GM21723 (cell line): ENCODE data around the gene USF1.

Experiments
- ATAC-seq: cut with Tn5 transposase; IDR thresholded peaks from one replicate; pipeline ENCODE4 v1.9.1; 2021; ENCODE audit warnings: mild to moderate bottlenecking, moderate library complexity; ENCODE audit not compliant: unreplicated experiment

Gene USF1, protein sequence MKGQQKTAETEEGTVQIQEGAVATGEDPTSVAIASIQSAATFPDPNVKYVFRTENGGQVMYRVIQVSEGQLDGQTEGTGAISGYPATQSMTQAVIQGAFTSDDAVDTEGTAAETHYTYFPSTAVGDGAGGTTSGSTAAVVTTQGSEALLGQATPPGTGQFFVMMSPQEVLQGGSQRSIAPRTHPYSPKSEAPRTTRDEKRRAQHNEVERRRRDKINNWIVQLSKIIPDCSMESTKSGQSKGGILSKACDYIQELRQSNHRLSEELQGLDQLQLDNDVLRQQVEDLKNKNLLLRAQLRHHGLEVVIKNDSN

DNA sequence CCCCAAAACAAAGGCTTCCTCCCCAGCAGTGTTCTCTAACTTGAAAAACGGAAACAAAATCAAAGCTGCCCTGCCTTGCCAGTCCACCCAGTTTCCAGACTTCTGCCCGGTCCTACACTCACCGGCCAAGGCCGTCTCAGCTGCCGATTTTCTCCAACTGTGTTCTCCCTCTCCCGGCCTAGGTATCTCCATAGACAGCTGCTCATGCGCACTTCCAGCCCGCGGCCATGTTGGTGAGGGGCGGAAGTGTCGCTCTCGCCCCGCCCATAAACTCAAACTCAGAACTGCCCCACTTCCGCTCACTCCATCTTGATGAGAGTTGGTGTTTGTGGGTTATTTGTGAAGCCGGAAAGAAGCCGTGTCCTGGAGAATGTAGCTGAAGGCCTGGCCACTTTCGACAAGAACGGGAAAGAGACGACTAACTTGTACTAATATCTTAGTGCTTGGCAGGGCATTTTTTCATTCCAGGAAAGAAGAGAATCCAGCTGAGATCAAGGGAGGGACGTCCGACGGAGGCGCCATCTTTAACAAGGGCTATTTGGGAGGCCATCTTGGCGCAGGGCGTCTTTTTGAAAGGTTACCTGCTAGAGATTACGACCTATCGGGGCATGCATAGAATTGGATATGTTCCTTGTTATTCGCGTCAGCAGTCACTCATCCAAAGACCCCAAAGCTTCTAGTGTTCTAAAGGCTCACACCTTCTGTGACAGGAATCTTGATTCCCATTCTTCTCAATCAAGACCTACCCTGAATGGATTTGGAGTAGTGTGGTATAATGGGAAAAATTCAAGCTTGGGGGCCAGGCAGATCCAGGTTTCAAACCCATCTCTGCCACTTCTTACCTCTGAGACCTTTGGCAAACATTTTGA, at the start of gene USF1:
TSS of gene USF1 (minus strand) at position 242 of the 869 bp plus-strand sequence. CDS start 2,702 bp downstream, outside the sequence.
- ATAC-seq: peak; percentile 62

DNA sequence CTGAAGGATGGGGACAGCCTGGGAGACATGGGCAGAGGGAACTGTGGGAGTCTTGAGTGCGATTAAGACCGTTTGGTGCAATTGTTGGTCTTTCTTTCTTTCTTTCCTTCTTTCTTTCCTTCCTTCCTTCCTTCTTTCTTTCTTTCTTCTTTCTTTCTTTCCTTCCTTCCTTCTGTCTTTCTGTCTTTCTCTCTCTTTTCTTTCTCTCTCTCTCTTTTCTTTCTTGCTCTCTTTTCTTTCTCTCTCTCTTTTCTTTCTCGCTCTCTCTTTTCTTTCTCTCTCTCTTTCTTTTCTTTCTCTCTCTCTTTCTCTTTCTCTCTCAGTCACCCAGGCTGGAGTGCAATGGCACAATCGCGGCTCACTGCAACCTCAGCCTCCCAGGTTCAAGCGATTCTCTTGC, 49.5 kb upstream of the USF1 start:
- ATAC-seq: no peak

DNA sequence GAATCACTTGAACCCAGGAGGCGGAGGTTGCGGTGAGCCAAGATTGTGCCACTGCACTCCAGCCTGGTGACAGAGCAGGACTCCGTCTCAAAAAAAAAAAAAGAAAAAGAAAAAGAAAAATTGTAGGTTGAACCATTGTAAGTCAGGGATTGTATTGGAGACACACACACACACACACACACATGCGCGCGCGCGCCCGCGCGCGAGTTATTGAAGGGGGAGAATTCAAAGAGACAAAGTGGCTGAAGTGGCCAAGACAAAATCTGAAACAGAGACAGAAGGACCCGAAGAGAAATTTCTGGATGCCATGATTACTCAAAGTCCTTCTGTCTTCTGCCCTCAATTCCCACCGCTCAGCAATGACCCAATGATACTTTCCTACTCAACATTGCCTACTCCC, 48.7 kb upstream of the USF1 start:
- no peak for ATAC-seq

DNA sequence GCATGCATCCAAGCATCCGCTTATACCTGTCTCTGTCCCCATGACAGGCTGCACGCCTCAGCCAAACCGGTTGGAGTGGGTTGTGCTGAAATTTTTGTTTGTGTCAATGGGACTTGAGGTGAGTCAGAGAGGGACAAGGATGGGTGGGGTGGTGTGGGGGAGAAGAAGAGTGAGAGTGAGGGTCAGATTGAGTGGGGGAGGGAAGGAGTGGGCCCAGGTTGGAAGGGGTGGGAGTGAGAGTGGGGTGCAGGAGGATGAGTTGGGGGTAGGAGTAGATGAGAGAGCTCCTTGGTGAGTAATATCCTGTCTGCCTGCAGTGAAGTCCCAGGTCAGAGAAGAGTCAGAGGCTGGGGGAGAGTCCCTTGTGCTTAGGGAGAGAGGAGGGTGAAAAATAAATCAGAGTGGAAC, 46.8 kb upstream of the USF1 start:
- ATAC-seq: no peak

DNA sequence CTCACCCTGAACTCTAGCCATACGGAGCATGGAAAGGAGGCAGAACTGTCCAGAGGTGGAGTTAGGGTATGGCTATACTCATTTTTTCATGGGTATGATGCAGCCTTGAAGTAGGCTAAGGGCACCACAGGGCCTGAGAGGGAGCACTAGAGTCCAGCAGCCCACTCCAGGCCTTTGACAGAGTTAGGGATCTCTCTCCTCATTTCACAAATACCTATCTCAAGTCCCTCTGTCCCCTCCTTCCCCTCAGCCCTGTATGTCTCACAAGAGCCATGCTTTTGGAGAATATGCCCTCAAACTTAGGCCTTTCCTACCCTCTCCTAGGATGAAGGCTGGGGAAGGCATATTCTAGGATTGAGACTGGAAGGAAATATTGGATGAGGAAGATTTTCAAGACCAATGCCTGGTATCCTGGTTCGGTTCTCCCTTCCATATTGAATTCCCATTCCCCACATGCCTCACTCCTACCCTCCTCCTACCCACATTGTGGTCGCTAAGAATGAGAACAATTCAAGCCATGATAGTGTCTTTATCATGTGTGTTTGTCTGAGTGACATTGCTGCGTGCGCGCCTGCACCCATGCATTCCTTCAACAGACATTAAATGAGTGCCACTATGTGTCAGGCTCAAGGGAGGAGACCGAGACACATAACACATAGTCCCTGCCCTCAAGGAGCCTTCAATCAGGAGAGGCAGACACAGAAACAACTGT, 46.2 kb upstream of the USF1 start:
- ATAC-seq: no peak

DNA sequence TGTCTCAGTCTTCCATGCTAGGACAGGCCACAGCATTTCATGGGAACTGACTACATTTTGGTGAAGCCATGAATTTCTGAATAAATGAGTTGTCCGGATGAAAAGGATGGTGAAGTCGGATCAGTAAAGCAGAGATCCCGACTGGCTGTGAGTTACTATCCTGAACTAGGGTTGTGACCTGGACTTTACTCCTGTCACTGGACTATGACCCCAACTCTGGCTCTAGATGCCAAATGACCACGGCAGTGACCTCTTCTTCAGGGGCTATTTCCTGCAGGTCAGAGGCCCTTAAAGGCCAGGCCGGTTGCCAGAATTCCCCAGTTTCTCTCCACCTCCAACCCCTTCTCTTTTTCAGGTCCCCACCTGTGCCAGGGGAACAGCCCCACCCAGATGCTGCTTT, 45.3 kb upstream of the USF1 start:
- ATAC-seq: no peak

DNA sequence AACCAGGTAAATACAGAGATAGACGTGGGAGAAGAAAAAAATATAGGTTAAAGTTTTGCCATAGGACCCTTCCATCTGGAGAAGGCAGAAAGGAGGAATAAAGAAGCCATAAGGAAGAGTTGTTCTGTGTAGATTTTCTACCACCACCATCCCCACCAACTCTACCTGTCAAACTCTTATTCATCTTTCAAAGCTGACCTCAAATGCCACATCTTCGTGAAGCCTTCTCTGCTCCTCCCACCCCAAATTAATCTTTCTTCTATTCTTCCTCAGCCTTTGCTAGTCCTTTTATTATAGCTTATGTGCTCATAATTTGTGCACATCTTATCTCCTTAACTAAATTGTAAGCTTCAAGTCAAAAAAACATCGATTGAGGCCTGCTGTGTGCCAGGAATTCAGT, 44.8 kb upstream of the USF1 start:
- ATAC-seq: no peak

DNA sequence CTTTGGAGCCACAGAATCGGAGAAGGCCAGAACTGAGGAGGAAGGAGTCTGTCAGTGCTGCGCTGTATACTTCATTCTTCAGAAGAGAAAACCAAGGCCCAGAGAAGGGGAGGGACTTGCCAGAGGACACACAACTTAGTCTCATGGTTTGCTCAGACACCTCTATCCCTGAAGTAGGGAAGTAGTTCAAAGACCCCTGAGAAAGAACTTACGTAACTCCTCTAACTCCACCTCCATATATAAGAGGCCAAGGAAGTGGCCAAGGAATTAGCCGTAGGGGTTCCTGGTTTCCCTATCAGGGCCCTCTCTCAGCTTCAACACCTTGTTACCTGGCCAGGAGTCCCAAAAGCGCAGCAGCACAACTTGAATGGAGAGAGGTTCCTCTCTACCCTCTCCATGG, 44.2 kb upstream of the USF1 start:
- no peak for ATAC-seq

DNA sequence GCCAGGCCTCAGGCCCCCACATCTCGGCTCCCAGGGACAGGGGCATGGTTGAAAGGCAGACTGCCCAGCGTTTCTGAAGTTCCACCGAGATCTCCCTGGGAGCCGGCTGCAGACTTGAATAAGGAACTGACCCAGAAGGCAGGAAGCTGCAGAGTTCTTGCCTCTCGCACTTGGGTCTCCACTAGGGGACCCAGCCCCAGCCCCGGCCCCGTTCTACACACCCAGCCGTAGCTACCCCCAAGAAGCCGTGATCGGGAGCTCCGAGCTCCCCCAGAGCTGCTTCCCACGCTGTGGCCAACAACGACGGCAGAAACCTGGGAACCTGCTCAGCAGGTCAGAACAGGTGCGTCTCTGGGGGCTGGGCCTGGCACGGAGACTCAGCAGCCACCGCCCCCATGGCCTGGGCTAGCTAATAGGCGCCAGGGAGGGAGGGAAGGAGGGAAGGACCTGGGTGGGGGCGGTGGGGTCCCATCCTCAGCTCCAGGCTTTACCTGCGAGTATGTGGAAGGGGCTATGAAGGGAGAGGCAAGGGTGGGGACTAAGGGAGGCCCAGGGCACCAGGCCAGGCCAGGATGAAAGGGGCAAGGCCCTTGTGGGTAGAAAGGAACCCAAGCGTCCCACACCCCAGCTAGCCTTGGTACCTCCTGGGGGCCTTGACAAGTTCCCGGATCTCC, 43.6 kb upstream of the USF1 start, which contains the start of gene NECTIN4:
TSS of gene NECTIN4 (minus strand) at position 308 of the 674 bp plus-strand sequence. CDS start at position 46, 262 bp downstream.
- ATAC-seq: no peak

DNA sequence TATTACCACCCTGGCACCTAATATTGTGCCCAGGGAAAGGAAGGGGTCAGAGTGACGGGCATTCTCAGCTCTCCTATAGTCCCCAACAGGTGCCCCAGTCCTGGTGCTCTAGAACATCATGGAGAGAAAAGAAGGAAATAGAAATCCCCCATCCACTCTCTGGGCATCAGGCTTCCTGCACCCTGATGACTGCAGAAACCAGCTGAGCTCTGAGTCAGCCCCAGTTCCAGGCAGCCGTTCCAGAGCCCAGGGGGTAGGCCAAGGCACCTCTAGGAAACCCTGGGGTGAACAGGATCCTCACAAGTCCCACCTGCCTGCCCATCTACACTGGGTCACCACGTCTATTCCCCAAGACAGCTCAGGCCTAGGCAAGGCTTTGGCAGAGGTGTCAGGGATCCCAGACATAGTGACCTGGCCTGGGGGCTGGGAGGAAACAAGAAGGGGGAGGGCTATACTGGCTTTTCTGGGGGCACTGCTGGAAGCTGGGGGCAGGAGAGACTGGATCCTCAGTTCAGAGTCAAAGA, 42.9 kb upstream of the USF1 start:
- ATAC-seq: no peak

DNA sequence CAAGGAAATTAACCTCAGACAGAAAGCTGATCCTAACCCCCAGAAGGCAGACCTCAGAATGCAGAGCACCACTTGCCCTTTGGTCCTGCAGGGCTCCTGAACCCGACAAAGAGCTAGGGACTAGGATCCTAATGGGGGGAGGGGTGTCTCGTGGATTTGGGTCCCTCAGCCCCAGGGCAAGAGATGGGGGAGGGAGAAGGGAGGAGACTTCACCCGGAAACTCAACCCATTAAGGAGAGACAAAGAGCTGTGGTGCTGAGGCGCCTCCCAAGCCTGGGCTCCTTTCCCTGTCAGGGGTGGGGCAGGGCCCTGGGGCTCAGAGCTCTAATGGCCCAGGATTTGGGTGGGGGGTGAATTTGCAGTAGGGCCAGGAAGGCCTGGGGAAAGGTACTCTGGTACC, 40.7 kb upstream of the USF1 start:
- ATAC-seq: no peak

DNA sequence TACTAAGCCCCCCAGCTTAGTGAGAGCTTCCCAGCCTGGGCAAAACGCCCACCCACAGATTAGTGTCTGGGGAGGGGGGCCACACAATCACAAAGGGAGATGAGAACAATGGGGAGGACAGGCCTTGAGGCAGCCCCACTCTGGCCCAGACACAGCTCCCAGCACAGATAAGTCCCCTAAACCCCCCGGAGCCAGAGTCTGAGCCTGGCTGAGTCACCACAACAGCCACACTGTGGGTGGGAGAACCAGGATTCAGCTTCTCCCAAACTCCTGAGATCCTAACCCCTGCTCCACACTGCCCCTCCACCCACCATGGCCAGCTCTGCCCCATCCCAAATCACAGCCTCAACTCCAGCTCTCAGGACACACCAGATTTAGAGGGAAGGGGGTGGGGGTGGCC, 39.4 kb upstream of the USF1 start:
- ATAC-seq: no peak

DNA sequence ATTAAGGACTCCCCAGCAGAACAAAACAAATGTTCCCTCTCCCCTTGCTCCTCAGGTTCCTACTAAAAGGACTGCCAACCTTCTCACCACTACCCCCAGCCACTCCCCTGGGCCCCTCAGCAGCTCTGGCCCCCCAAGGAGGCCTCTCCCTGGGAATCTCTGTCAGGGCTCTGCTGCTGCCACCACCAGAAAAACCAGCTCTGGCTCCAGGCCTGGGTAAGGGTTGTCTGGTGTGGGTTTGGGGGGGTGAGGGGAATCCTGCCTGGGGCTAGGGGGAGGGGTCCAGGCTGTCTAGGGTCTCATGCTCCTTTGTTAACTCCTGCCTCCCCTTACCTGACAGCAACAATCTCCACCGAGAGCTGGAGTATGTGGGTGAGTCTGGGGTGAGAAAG, 38.8 kb upstream of the USF1 start:
- ATAC-seq: no peak

DNA sequence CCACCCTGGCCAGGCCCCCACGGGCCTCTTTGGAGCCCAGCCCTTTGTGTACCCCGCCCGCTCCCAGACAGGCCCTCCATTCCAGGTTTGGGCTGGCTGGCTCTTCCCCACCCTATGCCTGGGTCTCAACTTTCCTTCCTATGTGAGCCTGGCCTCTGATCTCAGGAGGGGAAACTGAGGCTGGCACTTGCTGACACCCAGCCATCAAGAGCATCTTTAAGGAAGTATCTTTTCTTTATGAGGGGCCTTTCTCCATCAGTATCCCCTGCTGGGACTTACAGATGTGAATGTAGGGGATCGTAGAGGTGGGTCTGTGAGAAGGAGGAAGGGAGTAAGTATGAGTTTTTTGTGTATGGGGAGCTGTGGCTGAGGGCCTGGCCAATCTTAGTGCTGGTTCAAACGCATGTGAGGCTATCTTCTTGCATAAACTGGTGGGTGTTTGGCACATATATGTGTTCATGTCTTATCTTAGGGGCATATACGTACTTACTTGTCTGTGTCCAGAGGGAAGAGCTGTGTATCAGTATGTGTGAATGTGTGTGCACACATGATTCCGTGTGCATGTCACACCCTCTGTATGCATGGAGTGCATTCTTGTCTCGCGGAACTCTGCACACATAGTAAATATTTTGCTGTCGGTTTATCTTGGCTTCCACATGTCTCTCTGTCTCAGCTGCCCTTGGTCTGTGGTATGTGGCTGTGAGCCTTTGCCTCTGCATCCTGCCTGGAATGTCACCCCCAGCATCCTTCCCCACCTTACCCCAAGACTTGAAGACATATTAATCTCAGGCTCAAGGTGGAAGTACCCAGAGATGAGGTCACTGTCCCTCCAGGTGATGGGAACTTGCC, 38.2 kb upstream of the USF1 start:
- ATAC-seq: no peak

DNA sequence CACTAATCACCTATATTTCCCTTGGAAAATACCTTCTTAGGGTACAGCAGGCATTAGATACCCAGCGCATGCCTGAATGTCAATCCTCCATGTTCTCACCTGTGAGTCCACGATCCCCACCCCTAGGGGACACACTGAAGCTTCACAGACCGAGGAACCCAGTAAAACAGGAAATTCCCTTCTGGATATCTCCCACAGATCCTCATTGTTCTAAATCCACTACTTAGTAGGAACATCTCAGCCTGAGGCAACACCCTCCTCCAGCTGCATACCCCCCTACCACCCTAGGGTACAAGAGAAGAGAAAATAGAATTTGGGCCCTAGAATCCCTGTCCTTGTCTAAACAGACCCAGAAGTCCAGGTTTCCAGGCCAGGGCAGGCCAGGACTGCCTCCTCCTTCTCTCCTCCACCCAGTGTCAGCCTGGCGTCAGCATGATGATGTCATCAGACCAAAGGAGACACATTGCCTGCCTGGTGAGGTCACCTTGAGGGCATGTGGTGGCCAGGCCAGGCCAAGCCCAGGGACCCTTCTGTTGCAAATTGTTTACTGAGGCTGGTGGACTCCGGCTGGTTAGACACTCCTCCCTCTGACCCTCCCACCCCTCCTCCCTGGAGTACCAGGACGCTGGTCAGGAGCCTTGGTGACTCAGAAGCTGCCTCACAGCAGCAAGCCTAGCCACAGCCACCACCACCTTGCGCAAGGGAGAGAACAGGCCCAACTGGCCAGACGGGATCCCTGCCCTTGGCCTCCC, 37.4 kb upstream of the USF1 start:
- ATAC-seq: no peak

DNA sequence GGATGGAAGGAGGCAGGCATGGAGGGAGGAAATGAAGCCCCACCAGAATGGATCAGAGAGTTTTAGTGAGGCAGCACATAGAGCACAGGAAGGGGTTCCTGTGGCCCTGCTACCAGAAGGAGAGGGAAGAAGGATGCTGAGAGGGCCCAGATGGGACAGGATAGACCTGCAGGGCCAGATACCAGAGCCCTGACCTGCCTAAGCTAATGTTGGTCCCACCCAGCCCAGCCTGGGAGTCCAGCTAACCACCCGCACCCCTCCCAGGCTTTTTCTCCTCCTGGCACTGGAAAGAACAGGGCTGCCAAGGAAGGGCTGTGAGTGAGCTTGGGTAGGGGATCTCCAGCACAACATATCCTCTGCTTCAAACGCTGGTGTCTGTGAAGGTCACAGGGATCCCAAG, 36.7 kb upstream of the USF1 start:
- ATAC-seq: no peak

DNA sequence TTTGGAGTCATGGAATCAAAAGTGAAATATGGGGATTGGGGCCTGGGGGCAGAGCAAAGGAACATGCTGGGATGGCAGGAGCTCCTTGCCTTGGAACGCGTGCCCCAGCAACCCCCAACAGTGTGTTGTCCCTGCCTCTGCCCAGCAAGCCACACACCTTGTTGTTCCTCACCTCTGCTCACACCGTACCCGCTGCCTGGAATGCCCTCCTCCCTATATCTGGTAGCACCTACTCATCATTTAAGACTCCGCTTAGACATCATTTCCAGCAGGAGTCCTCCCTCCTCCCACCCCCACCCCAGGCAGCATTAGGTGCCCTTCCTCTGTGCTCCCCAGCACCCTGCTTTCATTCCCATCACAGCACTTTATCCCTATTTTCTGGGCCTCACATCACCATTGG, 35.7 kb upstream of the USF1 start:
- ATAC-seq: no peak

DNA sequence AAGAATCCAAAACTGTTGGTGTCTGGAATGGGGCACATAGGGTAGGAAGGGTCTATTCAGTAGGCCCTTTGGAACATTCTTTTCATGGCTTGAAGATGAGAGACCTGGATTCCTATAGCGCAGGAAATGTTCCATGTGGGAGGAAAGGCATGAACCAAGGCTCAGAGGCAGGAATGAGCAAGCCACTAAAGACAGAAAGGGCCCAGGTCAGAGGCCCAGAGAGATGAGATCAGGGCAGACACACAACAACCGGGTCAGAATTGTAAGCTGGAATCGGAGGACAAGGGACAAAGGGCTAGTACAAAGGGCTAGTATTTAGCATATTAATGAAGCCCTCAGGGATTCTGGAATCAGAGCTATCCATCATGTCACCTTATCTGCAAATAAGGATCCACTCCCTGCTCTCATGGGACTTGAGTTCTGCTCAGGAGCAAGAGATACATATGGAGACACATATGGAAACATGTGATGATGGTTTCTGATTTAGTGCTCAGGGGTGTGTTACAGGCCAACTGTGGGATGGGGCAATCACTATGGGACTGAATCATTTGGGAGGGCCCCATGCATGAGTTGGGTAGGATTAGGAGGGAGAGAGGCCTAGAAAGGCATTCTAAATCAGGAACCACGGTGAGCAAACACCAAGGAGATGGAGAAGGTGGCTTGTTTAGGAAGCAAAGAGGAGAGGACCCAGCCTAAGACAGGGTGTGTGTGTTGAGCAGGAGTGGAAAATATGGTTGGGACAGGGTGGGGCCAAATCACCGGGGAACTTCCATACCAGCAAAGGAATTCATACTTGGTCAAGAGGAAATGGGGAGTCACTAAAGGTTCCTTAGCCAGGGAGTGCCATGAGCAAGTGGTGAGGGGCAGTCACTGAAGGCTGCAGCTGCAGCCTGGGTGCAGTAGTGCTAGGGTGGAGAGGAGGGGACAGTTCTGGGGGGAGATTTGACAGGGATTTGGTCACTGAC, 34.9 kb upstream of the USF1 start:
- no peak for ATAC-seq
